Mesendoderm (in vitro differentiated cells): Measurements from ENCODE around the gene TIMM13.
A peak's percentile ranks its signal among the peaks of the same experiment; 100 is the strongest.

Source experiments
- DNase-seq: peaks from one replicate; pipeline ENCODE4 v3.0.0; 2013
- H2AK5ac ChIP-seq: 2 replicates; pipeline ENCODE4 v1.6.1; 2013; ENCODE audit warnings: low read length, inconsistent platforms
- H2BK120ac ChIP-seq: 2 replicates; pipeline ENCODE4 v1.6.1; 2013; ENCODE audit warnings: low read depth, mild to moderate bottlenecking, low read length, moderate library complexity, mixed read lengths
- H2BK15ac ChIP-seq: replicated peaks from 2 replicates; pipeline ENCODE4 v1.6.1; 2013; ENCODE audit warnings: low read depth, mild to moderate bottlenecking, moderate library complexity
- H2BK5ac ChIP-seq: 2 replicates; pipeline ENCODE4 v1.6.1; 2013; ENCODE audit warnings: low read length, inconsistent platforms
- H3K18ac ChIP-seq: 2 replicates; pipeline ENCODE4 v1.6.1; 2013; ENCODE audit warnings: mild to moderate bottlenecking, low read length, mixed read lengths
- H3K23ac ChIP-seq: one replicate; pipeline ENCODE4 v1.6.1; 2013; ENCODE audit warnings: low read length
- H3K27ac ChIP-seq: 2 replicates; pipeline ENCODE4 v1.5.1; 2013; ENCODE audit warnings: low read depth, mild to moderate bottlenecking, inconsistent platforms, low read length, moderate library complexity
- H3K27me3 ChIP-seq: 2 replicates; pipeline ENCODE4 v1.6.1; 2013; ENCODE audit warnings: low read length, control low read depth, mild to moderate bottlenecking, inconsistent platforms; ENCODE audit not compliant: insufficient read depth, poor library complexity
- H3K36me3 ChIP-seq: 2 replicates; pipeline ENCODE4 v1.6.1; 2013; ENCODE audit warnings: low read length, inconsistent platforms; ENCODE audit not compliant: control insufficient read depth, insufficient read depth
- H3K4ac ChIP-seq: one replicate; pipeline ENCODE4 v1.6.1; 2013; ENCODE audit warnings: low read depth, mild to moderate bottlenecking, low read length, moderate library complexity
- H3K4me1 ChIP-seq: 2 replicates; pipeline ENCODE4 v1.6.1; 2013; ENCODE audit warnings: low read depth, low read length, inconsistent platforms; ENCODE audit not compliant: control insufficient read depth
- H3K4me2 ChIP-seq: 2 replicates; pipeline ENCODE4 v1.6.1; 2013; ENCODE audit warnings: low read length
- H3K4me3 ChIP-seq: 2 replicates; pipeline ENCODE4 v1.5.1; 2013; ENCODE audit warnings: mild to moderate bottlenecking, low read length
- H3K56ac ChIP-seq: one replicate; pipeline ENCODE4 v1.6.1; 2013; ENCODE audit warnings: low read length
- H3K79me1 ChIP-seq: 2 replicates; pipeline ENCODE4 v1.6.1; 2013; ENCODE audit warnings: low read length, inconsistent platforms
- H3K79me2 ChIP-seq: 2 replicates; pipeline ENCODE4 v1.6.1; 2013; ENCODE audit warnings: mild to moderate bottlenecking, low read length; ENCODE audit not compliant: control insufficient read depth, insufficient read depth
- H3K9ac ChIP-seq: 2 replicates; pipeline ENCODE4 v1.6.1; 2013; ENCODE audit warnings: low read length, inconsistent platforms
- H4K5ac ChIP-seq: one replicate; pipeline ENCODE4 v1.6.1; 2013; ENCODE audit warnings: low read length
- H4K8ac ChIP-seq: one replicate; pipeline ENCODE4 v1.6.1; 2013; ENCODE audit warnings: low read depth, mild to moderate bottlenecking, control low read depth, low read length, moderate library complexity
- WGBS: extraction: QIAGEN DNeasy Blood & Tissue Kit; methylation state at CpG from one replicate; pipeline ENCODE4 v1.1.7; 2013; ENCODE audit warnings: low lambda C conversion rate, missing lambda C conversion rate; ENCODE audit not compliant: insufficient coverage; ENCODE audit errors: extremely low coverage; 5-methylcytosine and 5-hydroxymethylcytosine counted together

Gene TIMM13

GRCh38 chr19:2426611-2427428 lies 566 bp downstream of the TIMM13 start:
- peak overlapping the region; percentile 23 for H2BK120ac ChIP-seq
- H2BK15ac ChIP-seq = no peak overlapping the region
- peak overlapping the region; percentile 14 for H2AK5ac ChIP-seq
- H3K79me1 ChIP-seq = peaks cover 9% of the 10 kb centered on the region
- H3K36me3 ChIP-seq = peaks cover 9% of the 10 kb centered on the region
- peak overlapping the region; percentile 73 for H3K4ac ChIP-seq
- H3K4me3 ChIP-seq = peak overlapping the region; percentile 84
- H3K79me2 ChIP-seq = peaks cover 15% of the 10 kb centered on the region
- peak; percentile 72 for DNase-seq
- H4K8ac ChIP-seq = peak overlapping the region; percentile 43
- peak overlapping the region; percentile 71 for H3K4me2 ChIP-seq
- peak overlapping the region; percentile 74 for H3K27ac ChIP-seq
- no CpG with 5 or more reads among the region's 66 CpGs for WGBS
- H4K5ac ChIP-seq = no peak overlapping the region
- H3K27me3 ChIP-seq = no peaks in the 10 kb centered on the region
- peak overlapping the region; percentile 98 for H3K56ac ChIP-seq
- H3K23ac ChIP-seq = no peak overlapping the region
- peak overlapping the region; percentile 76 for H2BK5ac ChIP-seq
- no peaks in the 10 kb centered on the region for H3K4me1 ChIP-seq
- peak overlapping the region; percentile 91 for H3K18ac ChIP-seq
- H3K9ac ChIP-seq = peak overlapping the region; percentile 97

GRCh38 chr19:2425622-2426581 lies 1.5 kb downstream of the TIMM13 start:
- Histone ChIP-seq H2BK15ac (no peak overlapping the region), H3K27me3 (no peaks in the 10 kb centered on the region), H4K8ac (no peak overlapping the region), H3K27ac (no peak overlapping the region), H3K79me1 (peaks cover 9% of the 10 kb centered on the region), H3K4me1 (no peaks in the 10 kb centered on the region), H3K56ac (peak overlapping the region; percentile 98), H3K4me2 (peak overlapping the region; percentile 74), H3K4ac (no peak overlapping the region), H3K79me2 (peaks cover 15% of the 10 kb centered on the region), H3K23ac (peak overlapping the region; percentile 16), H3K4me3 (peak overlapping the region; percentile 84), H2AK5ac (no peak overlapping the region), H2BK5ac (no peak overlapping the region), H4K5ac (no peak overlapping the region), H2BK120ac (no peak overlapping the region), H3K36me3 (peaks cover 4% of the 10 kb centered on the region), H3K9ac (peak overlapping the region; percentile 97), H3K18ac (no peak overlapping the region)
- no peak for DNase-seq
- no CpG with 5 or more reads among the region's 29 CpGs for WGBS

- Histone ChIP-seq H3K4me2 (peak overlapping the region; percentile 74), H3K23ac (no peak overlapping the region), H3K79me2 (peaks cover 15% of the 10 kb centered on the region), H3K4me3 (peak overlapping the region; percentile 39), H2BK120ac (no peak overlapping the region), H3K27me3 (no peaks in the 10 kb centered on the region), H2BK15ac (no peak overlapping the region), H3K36me3 (peaks cover under 1% of the 10 kb centered on the region), H4K5ac (no peak overlapping the region), H3K27ac (no peak overlapping the region), H4K8ac (no peak overlapping the region), H3K4me1 (no peaks in the 10 kb centered on the region), H3K18ac (no peak overlapping the region), H2AK5ac (no peak overlapping the region), H3K9ac (peak overlapping the region; percentile 87), H3K56ac (peak overlapping the region; percentile 87), H3K79me1 (peaks cover 9% of the 10 kb centered on the region), H2BK5ac (no peak overlapping the region), H3K4ac (no peak overlapping the region)
- WGBS = no CpG with 5 or more reads among the region's 101 CpGs
- peak; percentile 84 for DNase-seq
Measured at GRCh38 chr19:2424686-2425621, 2.4 kb downstream of the TIMM13 start.

- H3K79me2 ChIP-seq = peaks cover 15% of the 10 kb centered on the region
- H2AK5ac ChIP-seq = no peak overlapping the region
- WGBS = no CpG with 5 or more reads among the region's 46 CpGs
- no peak overlapping the region for H3K27ac ChIP-seq
- no peak overlapping the region for H3K4me3 ChIP-seq
- H3K27me3 ChIP-seq = no peaks in the 10 kb centered on the region
- H3K18ac ChIP-seq = no peak overlapping the region
- peaks cover 9% of the 10 kb centered on the region for H3K79me1 ChIP-seq
- H2BK5ac ChIP-seq = no peak overlapping the region
- no peaks in the 10 kb centered on the region for H3K4me1 ChIP-seq
- H3K4ac ChIP-seq = no peak overlapping the region
- no peak overlapping the region for H3K23ac ChIP-seq
- H3K56ac ChIP-seq = peak overlapping the region; percentile 49
- no peaks in the 10 kb centered on the region for H3K36me3 ChIP-seq
- peak overlapping the region; percentile 54 for H3K9ac ChIP-seq
- no peak overlapping the region for H2BK15ac ChIP-seq
- no peak for DNase-seq
- H4K5ac ChIP-seq = no peak overlapping the region
- H2BK120ac ChIP-seq = no peak overlapping the region
- H3K4me2 ChIP-seq = no peak overlapping the region
- H4K8ac ChIP-seq = no peak overlapping the region
Measured at GRCh38 chr19:2423915-2424685, 3.3 kb downstream of the TIMM13 start.
